ENCODE measurements around the gene RRP12.

DNA sequence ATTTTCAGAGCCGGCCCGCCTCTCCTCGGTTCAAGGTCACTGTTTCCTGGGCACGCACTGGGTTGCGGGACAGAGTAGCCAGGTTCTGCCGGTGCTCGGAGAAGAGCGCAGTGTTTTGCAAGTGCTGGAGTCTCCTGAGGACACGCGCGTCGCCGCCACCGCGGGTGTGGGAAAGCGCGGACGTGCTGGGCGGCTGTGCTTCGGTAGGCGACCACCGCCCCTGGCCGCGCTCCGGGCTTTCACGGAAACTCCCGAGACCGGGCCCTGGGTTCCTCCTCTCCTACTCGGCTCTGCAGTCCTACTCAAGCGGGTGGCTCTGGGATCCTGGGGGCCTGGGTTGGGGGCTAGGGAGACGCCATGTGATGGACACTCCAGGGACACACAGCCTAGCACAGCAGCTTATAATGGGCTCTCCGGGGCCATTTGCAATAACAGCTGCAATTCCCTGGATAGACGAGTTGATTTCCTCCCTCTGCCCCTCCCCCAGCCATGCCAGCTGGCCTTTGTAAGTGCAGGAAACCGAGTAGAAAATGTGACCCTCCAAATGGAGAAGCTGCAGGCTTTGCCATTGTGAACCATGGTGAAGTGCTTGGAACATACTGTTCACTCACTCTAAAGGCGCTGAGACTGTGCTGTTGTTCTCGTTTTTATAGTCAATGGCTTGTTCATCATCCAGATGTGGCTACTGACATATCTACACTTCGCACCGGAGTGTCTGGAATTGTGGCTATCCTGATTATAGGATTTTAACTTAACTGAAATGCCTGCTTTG is 79.9 kb downstream of the RRP12 start:
- TF ChIP-seq, protein P1, sequence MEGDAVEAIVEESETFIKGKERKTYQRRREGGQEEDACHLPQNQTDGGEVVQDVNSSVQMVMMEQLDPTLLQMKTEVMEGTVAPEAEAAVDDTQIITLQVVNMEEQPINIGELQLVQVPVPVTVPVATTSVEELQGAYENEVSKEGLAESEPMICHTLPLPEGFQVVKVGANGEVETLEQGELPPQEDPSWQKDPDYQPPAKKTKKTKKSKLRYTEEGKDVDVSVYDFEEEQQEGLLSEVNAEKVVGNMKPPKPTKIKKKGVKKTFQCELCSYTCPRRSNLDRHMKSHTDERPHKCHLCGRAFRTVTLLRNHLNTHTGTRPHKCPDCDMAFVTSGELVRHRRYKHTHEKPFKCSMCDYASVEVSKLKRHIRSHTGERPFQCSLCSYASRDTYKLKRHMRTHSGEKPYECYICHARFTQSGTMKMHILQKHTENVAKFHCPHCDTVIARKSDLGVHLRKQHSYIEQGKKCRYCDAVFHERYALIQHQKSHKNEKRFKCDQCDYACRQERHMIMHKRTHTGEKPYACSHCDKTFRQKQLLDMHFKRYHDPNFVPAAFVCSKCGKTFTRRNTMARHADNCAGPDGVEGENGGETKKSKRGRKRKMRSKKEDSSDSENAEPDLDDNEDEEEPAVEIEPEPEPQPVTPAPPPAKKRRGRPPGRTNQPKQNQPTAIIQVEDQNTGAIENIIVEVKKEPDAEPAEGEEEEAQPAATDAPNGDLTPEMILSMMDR (IDR thresholded peaks at IDR 0.05 in 2 of 3, conservative IDR thresholded peaks at IDR 0.05 in 1 of 3; ENCODE audit: insufficient read depth in 2 of 3, low read depth in 1 of 3, low read length in 3 of 3), result no peak
- no peak for TF ChIP-seq CEBPB (tag; IDR thresholded peaks at IDR 0.05)
- no peak for TF ChIP-seq GATA2 (CRISPR knock-in tag; IDR thresholded peaks at IDR 0.05)
- TF ChIP-seq, protein P2, sequence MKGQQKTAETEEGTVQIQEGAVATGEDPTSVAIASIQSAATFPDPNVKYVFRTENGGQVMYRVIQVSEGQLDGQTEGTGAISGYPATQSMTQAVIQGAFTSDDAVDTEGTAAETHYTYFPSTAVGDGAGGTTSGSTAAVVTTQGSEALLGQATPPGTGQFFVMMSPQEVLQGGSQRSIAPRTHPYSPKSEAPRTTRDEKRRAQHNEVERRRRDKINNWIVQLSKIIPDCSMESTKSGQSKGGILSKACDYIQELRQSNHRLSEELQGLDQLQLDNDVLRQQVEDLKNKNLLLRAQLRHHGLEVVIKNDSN (CRISPR knock-in tag; IDR thresholded peaks at IDR 0.05), result no peak
- TF ChIP-seq HNRNPK (IDR thresholded peaks at IDR 0.05; ENCODE audit: low read depth, low read length, poor library complexity, severe bottlenecking), result no peak
- no peak for TF ChIP-seq FIP1L1 (IDR thresholded peaks at IDR 0.05; ENCODE audit: low read depth, low read length, poor library complexity, severe bottlenecking)
- no peak for TF ChIP-seq TBL1XR1 (IDR thresholded peaks at IDR 0.05; ENCODE audit: low read length in 2 of 2)
- no peak for TF ChIP-seq POLR2A (conservative IDR thresholded peaks at IDR 0.05)
- TF ChIP-seq, protein P3, sequence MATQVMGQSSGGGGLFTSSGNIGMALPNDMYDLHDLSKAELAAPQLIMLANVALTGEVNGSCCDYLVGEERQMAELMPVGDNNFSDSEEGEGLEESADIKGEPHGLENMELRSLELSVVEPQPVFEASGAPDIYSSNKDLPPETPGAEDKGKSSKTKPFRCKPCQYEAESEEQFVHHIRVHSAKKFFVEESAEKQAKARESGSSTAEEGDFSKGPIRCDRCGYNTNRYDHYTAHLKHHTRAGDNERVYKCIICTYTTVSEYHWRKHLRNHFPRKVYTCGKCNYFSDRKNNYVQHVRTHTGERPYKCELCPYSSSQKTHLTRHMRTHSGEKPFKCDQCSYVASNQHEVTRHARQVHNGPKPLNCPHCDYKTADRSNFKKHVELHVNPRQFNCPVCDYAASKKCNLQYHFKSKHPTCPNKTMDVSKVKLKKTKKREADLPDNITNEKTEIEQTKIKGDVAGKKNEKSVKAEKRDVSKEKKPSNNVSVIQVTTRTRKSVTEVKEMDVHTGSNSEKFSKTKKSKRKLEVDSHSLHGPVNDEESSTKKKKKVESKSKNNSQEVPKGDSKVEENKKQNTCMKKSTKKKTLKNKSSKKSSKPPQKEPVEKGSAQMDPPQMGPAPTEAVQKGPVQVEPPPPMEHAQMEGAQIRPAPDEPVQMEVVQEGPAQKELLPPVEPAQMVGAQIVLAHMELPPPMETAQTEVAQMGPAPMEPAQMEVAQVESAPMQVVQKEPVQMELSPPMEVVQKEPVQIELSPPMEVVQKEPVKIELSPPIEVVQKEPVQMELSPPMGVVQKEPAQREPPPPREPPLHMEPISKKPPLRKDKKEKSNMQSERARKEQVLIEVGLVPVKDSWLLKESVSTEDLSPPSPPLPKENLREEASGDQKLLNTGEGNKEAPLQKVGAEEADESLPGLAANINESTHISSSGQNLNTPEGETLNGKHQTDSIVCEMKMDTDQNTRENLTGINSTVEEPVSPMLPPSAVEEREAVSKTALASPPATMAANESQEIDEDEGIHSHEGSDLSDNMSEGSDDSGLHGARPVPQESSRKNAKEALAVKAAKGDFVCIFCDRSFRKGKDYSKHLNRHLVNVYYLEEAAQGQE (IDR thresholded peaks at IDR 0.05; ENCODE audit: borderline replicate concordance), result no peak
- TF ChIP-seq, protein P3 (CRISPR knock-in tag; IDR thresholded peaks at IDR 0.05; ENCODE audit: low read depth), result no peak
- TF ChIP-seq C11orf30 (IDR thresholded peaks at IDR 0.05; ENCODE audit: low read depth), result no peak
- TF ChIP-seq, protein P4, sequence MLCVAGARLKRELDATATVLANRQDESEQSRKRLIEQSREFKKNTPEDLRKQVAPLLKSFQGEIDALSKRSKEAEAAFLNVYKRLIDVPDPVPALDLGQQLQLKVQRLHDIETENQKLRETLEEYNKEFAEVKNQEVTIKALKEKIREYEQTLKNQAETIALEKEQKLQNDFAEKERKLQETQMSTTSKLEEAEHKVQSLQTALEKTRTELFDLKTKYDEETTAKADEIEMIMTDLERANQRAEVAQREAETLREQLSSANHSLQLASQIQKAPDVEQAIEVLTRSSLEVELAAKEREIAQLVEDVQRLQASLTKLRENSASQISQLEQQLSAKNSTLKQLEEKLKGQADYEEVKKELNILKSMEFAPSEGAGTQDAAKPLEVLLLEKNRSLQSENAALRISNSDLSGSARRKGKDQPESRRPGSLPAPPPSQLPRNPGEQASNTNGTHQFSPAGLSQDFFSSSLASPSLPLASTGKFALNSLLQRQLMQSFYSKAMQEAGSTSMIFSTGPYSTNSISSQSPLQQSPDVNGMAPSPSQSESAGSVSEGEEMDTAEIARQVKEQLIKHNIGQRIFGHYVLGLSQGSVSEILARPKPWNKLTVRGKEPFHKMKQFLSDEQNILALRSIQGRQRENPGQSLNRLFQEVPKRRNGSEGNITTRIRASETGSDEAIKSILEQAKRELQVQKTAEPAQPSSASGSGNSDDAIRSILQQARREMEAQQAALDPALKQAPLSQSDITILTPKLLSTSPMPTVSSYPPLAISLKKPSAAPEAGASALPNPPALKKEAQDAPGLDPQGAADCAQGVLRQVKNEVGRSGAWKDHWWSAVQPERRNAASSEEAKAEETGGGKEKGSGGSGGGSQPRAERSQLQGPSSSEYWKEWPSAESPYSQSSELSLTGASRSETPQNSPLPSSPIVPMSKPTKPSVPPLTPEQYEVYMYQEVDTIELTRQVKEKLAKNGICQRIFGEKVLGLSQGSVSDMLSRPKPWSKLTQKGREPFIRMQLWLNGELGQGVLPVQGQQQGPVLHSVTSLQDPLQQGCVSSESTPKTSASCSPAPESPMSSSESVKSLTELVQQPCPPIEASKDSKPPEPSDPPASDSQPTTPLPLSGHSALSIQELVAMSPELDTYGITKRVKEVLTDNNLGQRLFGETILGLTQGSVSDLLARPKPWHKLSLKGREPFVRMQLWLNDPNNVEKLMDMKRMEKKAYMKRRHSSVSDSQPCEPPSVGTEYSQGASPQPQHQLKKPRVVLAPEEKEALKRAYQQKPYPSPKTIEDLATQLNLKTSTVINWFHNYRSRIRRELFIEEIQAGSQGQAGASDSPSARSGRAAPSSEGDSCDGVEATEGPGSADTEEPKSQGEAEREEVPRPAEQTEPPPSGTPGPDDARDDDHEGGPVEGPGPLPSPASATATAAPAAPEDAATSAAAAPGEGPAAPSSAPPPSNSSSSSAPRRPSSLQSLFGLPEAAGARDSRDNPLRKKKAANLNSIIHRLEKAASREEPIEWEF (CRISPR knock-in tag; IDR thresholded peaks at IDR 0.05), result no peak
- TF ChIP-seq NFYB (IDR thresholded peaks at IDR 0.05; ENCODE audit: extremely low read depth, insufficient read length), result no peak

Data from K562 (cell line).